GM21786 (cell line): ENCODE data around the gene FGF12.

Experiments used
- ATAC-seq: cut with Tn5 transposase; IDR thresholded peaks from one replicate; pipeline ENCODE4 v1.9.1; 2021; ENCODE audit not compliant: unreplicated experiment

The FGF12 gene

DNA sequence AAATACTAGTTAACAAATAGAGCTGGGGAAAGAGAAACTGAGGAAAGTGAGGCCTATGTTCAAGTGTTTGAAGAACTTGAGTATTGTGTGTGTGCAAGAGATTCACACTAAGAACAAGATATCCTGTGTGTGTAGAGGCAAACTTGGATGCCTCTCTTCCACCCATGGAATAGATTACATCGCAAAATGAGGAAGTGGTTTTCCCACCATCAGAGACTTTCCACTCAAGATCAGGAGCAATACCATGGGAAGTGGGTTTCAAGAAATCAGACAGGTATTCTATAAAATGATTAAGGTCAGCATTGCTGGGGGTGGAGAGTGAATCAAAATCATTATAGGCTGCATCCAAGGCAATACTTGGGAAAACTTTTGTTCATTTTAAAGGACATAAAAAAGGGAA lies 308.0 kb downstream of the FGF12 start:
- ATAC-seq = no peak

DNA sequence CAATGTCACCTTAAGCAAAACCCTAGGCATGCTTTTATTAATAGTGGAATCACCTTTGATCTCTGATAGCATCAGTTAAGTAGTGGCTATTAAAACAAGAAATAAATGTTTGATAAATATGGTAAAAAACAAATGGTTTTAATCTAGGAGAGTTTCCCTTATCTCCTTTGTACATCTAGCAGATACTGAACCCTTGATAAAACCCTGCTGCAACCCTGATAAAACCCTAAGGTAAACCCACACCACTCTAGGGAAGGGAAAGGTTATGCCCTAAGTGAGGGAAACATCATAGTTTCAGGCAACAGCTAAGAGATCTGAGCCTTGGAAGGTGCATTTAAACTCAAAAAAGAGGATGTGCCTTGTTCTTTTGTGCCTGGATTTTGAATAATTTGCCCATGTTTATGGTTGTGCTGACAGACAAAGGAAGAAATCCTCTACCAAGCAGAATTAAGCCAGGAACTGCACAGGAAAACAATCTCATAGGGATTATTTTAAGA lies 309.7 kb downstream of the FGF12 start:
- ATAC-seq = no peak

DNA sequence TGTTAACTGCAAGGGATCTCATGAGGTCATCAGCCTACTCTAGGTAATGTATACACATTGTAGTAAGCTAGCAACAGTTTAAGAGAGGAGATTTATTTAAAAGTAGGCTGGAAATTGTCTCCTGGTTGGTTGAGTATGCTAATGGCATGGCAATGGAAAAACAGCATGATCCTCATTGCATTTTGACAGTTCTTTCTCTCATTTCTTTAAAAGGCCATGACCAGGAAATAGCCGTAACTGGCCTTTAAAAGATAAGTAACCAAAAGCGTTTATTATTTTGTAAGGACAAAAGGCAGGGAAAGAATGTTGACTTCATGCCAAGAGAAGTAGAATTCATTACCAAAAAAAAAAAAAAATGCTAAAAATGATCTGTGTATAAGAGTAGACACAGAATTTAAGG lies 310.3 kb downstream of the FGF12 start:
- no peak for ATAC-seq

DNA sequence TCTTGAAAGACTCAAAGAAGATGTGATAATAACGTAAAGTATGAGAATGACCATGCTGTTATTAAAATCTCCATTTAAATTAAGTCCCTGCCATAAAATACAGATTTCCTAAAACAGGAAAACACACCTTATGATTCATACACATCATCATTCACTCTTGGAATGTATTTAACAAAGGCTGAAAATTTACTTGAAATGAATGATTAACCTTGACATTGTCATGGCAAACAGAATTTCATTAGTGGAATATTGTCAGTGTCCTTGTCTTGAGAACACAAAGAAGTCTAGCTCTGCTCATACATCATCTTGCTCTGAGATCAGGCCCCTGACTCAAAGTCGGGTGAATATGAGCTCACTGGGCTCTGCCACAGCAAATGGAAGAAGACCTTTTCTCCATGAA lies 313.9 kb downstream of the FGF12 start:
- no peak for ATAC-seq

DNA sequence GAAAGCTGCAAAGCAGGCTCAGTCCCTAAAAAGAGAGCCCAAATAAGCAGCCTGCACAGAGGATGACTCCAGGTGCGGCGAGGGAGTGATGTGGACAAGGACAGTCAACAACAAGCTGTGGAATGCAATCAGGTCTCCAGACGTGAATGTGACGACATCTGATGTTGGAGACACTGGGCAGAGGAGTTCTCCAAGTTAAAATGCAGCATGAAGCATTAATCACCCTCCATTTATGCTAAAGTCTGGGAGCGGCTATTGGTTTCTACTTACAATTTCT lies 316.7 kb downstream of the FGF12 start:
- ATAC-seq = no peak

DNA sequence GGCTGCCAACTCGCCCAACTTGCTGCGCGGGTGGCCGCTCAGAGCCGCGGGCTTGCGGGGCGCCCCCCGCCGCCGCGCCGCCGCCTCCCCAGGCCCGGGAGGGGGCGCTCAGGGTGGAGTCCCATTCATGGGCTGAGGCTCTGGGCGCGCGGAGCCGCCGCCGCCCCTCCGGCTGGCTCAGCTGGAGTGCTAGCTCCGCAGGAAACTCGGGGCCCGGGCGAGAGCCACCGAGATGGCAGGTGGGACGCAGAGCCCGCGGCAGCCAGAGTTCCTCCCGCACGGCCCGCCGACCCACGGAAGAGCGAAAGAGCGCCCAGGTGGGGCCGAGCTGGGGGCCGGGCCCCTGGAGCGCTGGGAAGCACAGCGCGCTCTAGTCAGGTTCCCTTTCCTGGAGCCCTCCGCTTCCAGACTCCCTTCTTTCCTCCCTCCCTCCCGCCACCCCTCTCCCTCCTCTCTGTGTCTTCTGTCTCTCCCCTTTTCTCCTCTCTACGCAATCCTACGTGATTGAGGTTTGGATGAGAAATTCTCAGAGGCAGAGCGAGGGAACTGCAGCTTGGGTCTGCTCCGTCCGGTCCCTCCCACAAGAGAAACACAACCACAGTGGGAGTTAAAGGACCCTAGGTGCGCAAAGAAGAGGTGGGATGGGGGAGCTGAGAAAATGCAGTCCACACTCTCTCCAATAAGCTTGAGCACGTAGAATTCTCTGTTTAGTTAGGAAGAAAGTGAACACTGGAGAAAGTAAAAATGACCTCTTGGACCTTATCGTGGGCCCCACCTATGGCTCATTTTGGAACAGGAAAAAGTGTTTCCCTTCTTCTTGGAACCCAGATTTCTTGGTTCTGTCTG lies 317.3 kb downstream of the FGF12 start:
- ATAC-seq = peak; percentile 11

DNA sequence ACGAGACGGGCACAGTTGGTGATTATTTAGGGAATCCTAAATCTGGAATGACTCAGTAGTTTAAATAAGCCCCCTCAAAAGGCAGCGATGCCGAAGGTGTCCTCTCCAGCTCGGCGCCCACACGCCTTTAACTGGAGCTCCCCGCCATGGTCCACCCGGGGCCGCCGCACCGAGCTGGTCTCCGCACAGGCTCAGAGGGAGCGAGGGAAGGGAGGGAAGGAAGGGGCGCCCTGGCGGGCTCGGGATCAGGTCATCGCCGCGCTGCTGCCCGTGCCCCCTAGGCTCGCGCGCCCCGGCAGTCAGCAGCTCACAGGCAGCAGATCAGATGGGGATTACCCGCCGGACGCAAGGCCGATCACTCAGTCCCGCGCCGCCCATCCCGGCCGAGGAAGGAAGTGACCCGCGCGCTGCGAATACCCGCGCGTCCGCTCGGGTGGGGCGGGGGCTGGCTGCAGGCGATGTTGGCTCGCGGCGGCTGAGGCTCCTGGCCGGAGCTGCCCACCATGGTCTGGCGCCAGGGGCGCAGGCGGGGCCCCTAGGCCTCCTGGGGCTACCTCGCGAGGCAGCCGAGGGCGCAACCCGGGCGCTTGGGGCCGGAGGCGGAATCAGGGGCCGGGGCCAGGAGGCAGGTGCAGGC lies 318.0 kb downstream of the FGF12 start:
- ATAC-seq = peak; percentile 62

DNA sequence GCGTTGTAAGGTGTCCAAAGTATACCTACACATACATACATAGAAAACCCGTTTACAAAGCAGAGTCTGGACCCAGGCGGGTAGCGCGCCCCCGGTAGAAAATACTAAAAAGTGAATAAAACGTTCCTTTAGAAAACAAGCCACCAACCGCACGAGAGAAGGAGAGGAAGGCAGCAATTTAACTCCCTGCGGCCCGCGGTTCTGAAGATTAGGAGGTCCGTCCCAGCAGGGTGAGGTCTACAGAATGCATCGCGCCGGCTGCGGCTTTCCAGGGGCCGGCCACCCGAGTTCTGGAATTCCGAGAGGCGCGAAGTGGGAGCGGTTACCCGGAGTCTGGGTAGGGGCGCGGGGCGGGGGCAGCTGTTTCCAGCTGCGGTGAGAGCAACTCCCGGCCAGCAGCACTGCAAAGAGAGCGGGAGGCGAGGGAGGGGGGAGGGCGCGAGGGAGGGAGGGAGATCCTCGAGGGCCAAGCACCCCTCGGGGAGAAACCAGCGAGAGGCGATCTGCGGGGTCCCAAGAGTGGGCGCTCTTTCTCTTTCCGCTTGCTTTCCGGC lies 318.6 kb downstream of the FGF12 start:
- ATAC-seq = no peak

DNA sequence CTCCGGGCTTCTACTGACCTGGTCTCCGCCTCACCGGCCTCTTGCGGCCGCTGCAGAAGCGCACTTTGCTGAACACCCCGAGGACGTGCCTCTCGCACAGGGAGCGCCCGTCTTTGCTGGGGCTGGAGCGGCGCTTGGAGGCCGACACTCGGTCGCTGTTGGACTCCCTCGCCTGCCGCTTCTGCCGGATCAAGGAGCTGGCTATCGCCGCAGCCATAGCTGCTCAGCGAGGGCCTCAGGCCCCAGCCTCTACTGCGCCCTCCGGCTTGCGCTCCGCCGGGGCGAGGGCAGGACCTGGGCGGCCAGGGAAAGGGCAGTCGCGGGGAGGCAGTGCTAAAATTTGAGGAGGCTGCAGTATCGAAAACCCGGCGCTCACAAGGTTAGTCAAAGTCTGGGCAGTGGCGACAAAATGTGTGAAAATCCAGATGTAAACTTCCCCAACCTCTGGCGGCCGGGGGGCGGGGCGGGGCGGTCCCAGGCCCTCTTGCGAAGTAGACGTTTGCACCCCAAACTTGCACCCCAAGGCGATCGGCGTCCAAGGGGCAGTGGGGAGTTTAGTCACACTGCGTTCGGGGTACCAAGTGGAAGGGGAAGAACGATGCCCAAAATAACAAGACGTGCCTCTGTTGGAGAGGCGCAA lies 319.2 kb downstream of the FGF12 start:
- ATAC-seq = no peak

DNA sequence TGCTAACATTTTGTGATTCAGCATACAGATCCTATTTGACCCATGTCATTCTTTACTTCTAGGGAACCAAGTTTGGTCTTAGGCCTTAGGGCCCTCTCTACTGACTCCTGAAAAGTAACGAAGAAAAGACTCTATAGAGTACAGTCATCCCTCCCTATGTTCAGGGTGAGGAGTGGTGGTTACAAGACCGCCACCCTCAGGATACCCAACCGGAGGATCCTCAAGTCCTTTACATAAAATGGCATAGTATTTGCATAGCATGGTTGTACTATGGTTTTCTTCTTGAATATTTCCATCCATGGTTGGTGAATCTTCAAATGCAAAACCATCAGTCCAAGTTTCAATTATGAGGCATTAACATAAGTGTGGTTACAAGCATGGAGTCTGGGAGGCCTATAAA lies 327.6 kb downstream of the FGF12 start:
- ATAC-seq = no peak

DNA sequence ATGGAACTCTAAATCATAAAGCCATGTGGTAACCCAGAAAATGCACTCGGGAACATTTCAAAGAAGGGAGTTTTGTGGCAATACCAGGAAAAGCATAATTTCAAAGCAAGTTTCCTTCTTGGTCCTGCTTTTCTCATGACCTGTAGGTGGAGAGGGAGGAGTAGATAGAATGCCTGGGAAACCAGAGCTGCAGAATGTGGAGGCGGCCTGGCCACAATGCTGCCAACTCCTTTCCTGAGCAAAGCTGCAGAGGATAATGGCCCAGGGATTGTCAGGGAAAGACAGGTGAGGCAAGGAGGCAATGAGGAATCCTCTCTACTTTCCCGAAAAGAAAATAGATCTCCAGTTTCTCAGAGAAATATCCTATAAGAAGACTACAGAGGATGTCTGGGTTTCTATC lies 330.3 kb downstream of the FGF12 start:
- ATAC-seq = no peak

DNA sequence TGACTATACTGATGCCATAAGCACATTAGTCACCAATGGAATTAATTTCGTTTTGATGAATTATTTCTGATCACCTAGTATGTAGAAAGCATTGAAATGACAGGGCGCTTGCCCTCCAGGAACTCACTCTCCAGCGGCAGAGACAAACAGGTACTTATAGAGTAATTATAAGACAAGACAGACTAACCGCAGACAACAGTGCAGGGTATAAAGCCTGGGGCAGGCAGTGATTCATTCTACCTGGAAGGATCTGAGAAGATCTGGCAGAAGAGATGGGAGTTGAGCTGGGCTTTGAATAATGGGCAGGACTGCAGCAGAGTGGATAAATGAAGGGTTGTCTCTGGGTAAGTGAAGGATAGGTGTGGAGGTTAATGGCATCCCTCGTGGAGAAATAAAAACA lies 331.8 kb downstream of the FGF12 start:
- ATAC-seq = no peak

DNA sequence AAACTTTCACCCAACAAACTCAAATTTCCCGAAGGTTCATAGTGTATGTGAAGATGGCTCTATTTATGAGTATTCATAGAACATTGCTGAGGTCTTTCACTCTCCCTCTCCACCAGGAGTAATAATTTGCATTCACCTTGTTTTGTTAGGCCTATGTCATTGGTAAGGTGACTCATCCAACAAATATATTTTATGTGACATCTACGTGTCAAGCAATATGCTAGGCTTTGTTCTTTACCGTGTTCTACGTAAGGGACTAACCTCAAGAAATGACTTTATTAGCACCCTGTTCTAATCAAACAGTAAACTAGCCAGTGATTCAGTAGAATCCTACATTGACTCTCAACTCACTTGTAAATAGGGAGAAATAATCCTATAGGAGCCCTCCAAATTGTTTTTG lies 334.4 kb downstream of the FGF12 start:
- ATAC-seq = no peak

DNA sequence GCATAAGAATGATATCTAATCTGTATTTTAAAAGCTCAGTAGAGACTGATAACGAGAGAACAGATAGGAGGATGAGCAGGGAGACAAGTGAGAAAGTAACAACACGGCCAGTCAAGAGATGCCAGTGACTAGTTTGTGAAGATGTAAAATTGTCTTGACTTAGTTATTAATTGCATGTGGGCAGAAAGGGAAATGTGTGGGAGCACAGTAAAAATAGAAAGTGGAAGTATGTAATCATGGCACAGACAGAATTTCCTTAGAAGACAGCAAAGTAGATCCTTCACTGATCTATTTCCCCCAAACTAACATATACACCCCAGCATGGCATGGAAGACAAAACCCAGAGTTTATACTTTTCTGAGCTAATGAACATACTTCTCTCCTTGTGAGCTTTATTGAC lies 344.5 kb downstream of the FGF12 start:
- no peak for ATAC-seq

DNA sequence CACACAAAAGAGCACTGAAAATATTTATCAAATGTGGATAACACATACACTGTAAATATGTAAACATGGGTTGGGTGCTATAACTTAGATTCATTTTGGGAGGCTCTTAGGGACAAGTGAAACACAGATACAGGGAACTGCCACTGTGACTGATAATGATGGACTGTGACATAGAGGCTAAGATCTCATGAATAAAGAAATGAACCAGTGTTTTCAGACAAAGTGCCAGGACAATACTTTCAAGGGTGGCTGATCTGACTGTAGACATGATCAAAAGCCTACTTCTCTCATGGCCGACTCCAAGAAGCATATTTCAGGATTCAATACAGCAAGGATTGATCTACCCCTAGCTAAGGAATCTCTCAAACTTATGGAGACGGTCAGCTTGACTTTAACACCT lies 353.8 kb downstream of the FGF12 start:
- ATAC-seq = no peak

DNA sequence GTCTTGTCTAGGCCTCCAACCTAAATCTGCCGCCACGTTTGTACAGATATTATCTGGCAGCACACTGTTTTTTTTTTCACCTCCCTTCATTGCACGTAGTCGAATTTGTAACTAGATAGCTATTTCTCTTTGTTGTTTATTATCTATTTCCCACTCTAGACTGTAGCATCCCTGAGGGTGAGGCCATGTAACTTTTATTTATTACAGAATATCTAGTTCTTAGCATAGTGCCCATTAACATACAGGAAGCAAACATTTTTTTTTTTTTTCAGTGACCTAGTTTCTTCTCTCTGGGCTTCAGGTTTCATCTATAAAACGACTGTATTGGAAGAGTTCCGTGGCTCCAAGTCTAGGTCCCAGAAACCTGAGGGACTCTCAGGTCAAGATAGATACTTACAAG lies 354.3 kb downstream of the FGF12 start:
- ATAC-seq = no peak

DNA sequence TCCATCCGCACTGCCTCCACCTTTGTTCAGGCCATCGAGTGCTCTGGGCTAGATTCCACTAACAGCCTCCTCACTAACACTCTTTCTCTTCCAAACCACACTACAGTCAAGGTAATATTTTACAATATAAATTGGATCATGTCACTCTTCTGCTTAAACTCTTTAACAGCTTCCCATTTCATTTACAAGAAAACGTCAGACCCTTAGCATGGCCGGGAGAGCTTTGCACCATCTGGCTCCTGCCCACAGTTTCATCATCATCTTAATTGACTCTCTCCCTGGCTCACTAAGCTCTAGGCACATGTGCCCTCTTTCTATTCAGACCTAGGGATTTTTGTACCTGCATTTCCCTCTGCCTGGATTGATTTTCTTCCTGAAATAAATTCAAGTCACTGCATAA lies 354.7 kb downstream of the FGF12 start:
- no peak for ATAC-seq

DNA sequence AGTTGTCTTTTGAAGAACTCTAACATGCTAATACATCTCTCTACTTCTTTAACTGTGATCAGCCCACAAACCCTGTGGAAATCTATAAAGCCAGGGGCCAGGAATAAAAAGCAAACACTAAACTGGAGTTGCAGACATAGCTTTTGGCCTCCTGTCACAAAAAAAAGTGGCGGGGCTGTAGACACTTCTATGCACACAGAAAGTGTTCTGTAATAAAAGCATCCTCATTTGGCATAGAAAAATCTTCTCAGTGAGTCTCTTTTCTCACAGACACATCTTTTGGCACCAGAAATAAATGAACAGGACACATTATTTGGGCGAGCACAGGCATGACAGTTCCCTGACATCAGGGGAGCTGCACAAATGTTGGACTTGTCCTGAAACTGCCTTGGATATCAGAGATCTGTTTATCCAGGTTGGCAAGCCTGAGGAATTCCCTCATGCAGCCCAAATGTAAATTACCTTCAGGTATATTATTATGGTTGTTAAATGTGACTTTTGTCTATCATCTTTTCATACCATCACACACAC lies 355.4 kb downstream of the FGF12 start:
- no peak for ATAC-seq

DNA sequence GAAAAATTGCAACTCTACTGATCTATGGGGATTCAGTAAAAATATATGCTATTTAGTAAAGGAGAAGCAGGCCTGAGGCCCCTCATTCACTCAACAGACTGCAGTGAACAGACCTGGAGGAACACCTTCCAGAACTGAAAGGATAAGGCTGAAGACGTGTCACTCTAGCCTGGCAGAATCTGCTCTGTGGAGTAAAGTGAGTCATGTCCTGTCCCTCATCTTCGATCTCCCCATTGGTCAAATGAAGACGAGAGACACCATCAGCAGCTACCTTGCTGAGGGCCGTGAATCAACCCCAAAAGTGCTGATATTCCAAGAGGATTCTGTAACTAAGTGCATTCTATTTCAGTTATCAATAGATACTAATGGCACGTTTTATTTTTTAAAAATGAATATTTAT lies 359.7 kb downstream of the FGF12 start:
- ATAC-seq = no peak

DNA sequence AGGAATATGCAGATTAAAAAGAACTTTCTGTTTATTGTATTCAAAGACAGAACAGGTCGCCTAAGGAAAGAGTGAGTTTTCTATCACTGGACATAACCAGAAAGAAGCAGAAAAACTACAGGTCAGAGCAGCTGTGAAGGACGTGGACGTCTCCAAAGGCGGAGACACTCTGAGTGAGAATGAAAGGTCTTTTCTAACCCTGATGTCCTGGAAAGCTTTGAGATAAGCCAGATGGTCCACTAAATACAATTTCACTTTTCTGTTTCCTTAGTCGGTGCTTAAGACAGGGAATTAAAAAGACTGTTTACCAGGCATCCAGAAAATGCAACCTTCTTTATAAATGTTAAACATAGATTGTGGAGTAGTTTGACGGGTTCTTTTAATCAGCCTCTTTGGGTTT lies 360.4 kb downstream of the FGF12 start:
- no peak for ATAC-seq

DNA sequence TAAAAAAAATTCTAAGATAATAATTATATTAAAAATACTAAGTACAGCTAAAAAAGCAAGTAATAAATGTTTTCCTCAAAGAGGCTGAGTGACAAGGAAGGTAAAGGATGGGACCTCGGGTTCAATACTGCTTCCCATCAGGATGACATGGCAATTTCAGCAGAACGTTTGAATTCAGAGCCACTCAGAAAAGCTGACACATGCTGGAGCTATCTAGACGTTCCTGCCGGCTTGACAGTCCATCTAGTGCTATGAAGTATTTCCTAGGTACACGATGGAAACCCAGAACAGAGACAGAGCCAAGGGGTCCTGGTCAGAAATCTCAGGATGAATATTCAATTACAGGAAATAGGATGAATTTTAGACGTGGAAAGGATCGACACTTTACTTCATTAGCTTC lies 361.8 kb downstream of the FGF12 start:
- no peak for ATAC-seq

DNA sequence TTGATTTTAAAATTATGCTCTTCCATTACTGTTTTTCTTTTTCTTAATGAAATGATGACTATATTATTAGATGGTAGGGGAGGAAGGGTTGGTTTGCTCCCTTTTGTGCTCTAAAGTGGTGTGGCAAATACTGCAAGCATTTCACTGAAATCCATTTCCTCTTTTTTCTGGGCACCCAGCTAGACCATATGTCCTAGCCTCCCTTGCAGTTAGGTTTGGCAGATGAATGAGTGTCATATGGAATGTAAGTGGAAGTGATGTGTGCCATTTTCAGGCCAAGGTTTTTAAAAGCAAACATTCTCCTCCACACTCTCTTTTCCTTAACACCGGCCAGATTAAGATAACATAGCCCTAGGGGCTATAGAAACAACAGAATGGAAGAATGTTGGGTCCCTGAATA lies 363.0 kb downstream of the FGF12 start:
- ATAC-seq = no peak
